GM12878 (cell line): Measurements from ENCODE around the gene GPC3. TPM values are rescaled to one million over a fixed set of nuclear protein-coding genes. Genes with fewer than 3 reads are reported as not detected.

Source experiments
- ATAC-seq: fragments of 200-7000 bp; cut with Tn5 transposase; 3 replicates; pipeline ENCODE4 v1.9.1; 2020; ENCODE audit warnings: mild to moderate bottlenecking, moderate library complexity
- BruUV-seq: library from RNA; stranded (reverse); fragments of 400-500 nt; replicated peaks from 2 replicates; lab custom pipeline; 2021; lab: Mats Ljungman, UMichigan
- CTCF ChIA-PET: fragments of 300-600 bp; sonication (Branson Sonifier 250); formaldehyde crosslinking; extraction: SDS; loops from one replicate; lab custom pipeline; 2021; ENCODE audit warnings: inconsistent platforms; lab: Yijun Ruan, JAX
- POLR2A ChIA-PET: fragments of 350-600 bp; formaldehyde crosslinking; extraction: SDS; loops from one replicate; lab custom pipeline; 2021; ENCODE audit warnings: inconsistent platforms; lab: Charles Lee
- RAD21 ChIA-PET: fragments of 300-600 bp; sonication (Branson Sonifier 250); formaldehyde crosslinking; loops from one replicate; lab custom pipeline; 2023; ENCODE audit warnings: antibody characterized with exemption; ENCODE audit not compliant: unreplicated experiment; lab: Charles Lee
- SMC1A ChIA-PET: fragments of 300-600 bp; sonication (Branson Sonifier 250); formaldehyde crosslinking; loops from one replicate; lab custom pipeline; 2023; ENCODE audit not compliant: unreplicated experiment, uncharacterized antibody; lab: Charles Lee
- DNase-seq: peaks from one replicate; pipeline ENCODE4 v3.0.0-alpha.2; 2011; ENCODE audit warnings: low read depth, low spot score
- FAIRE-seq: peaks from 3 replicates; lab custom pipeline; 2011; peaks lifted over from hg19 to GRCh38; lab: Jason Lieb, UNC
- H2AFZ ChIP-seq: 2 replicates; pipeline ENCODE4 v1.6.0; 2011; ENCODE audit warnings: low read depth, low read length, control low read depth; ENCODE audit not compliant: control insufficient read depth
- H3K27ac ChIP-seq: 2 replicates; pipeline ENCODE4 v1.5.1; 2011; ENCODE audit warnings: control low read depth; ENCODE audit not compliant: control insufficient read depth, insufficient read depth
- H3K27me3 ChIP-seq, 2 experiments: replicated peaks in 1 of 2; 2 replicates each; pipeline versions ENCODE4 v1.6.0 to v1.6.1; 2011; ENCODE audit warnings: low read length in 1 of 2; ENCODE audit not compliant: control insufficient read depth in 2 of 2, insufficient read depth in 2 of 2
- H3K36me3 ChIP-seq, 2 experiments: 2 replicates each; pipeline ENCODE4 v1.5.1; 2011; ENCODE audit warnings: low read length in 1 of 2; ENCODE audit not compliant: control insufficient read depth in 2 of 2, insufficient read depth in 2 of 2
- H3K4me1 ChIP-seq: 2 replicates; pipeline ENCODE4 v1.6.1; 2011; ENCODE audit warnings: mild to moderate bottlenecking, low read length, moderate library complexity, mixed read lengths; ENCODE audit not compliant: control insufficient read depth, insufficient read depth
- H3K4me2 ChIP-seq: 2 replicates; pipeline ENCODE4 v1.6.0; 2011; ENCODE audit warnings: control low read depth; ENCODE audit not compliant: control insufficient read depth, insufficient read depth
- H3K4me3 ChIP-seq: fragments of 200-600 bp; sonication (generic); 2 replicates; pipeline ENCODE4 v1.5.1; 2016
- H3K79me2 ChIP-seq: 2 replicates; pipeline ENCODE4 v1.6.0; 2011; ENCODE audit warnings: low read length; ENCODE audit not compliant: control insufficient read depth, insufficient read depth
- H3K9ac ChIP-seq: 2 replicates; pipeline ENCODE4 v1.8.0; 2011; ENCODE audit warnings: low read length, control low read depth, mixed read lengths; ENCODE audit not compliant: control insufficient read depth, insufficient read depth
- H3K9me3 ChIP-seq: replicated peaks from 3 replicates; pipeline ENCODE4 v1.5.1; 2011; ENCODE audit warnings: mild to moderate bottlenecking, low read length; ENCODE audit not compliant: control insufficient read depth, insufficient read depth
- H4K20me1 ChIP-seq: 2 replicates; pipeline ENCODE4 v1.6.0; 2011; ENCODE audit not compliant: control insufficient read depth, insufficient read depth
- ATF2 ChIP-seq: IDR thresholded peaks from 2 replicates; pipeline ENCODE4 v1.6.1; 2012; ENCODE audit warnings: low read length, inconsistent platforms
- IKZF1 ChIP-seq: fragments of 450-650 bp; conservative IDR thresholded peaks from 2 replicates; pipeline ENCODE4 v1.6.1; 2017; ENCODE audit warnings: antibody characterized with exemption, mild to moderate bottlenecking
- MEF2B ChIP-seq: fragments of 450-650 bp; IDR thresholded peaks from 2 replicates; pipeline ENCODE4 v1.6.1; 2018; ENCODE audit warnings: mild to moderate bottlenecking, moderate library complexity; ENCODE audit not compliant: partially characterized antibody, poor library complexity, severe bottlenecking
- RELA ChIP-seq: fragments of 450-650 bp; IDR thresholded peaks from 2 replicates; pipeline ENCODE4 v1.8.0; 2014; ENCODE audit warnings: borderline replicate concordance; ENCODE audit not compliant: partially characterized antibody
- SMAD1 ChIP-seq: fragments of 450-650 bp; IDR thresholded peaks from 2 replicates; pipeline ENCODE4 v1.6.1; 2018; ENCODE audit warnings: mild to moderate bottlenecking, low read depth; ENCODE audit not compliant: partially characterized antibody
- SRF ChIP-seq, 2 experiments: IDR thresholded peaks; 2 replicates each; pipeline ENCODE4 v1.6.1; 2011; ENCODE audit warnings: low read depth in 2 of 2, low read length in 2 of 2, mild to moderate bottlenecking in 1 of 2, moderate library complexity in 1 of 2
- SUPT20H ChIP-seq: IDR thresholded peaks from 2 replicates; pipeline ENCODE4 v1.6.1; 2011; ENCODE audit warnings: low read depth, mild to moderate bottlenecking, low read length, moderate library complexity, borderline replicate concordance; ENCODE audit not compliant: control insufficient read depth
- TAF1 ChIP-seq: IDR thresholded peaks from 2 replicates; pipeline ENCODE4 v1.6.1; 2011; ENCODE audit warnings: mild to moderate bottlenecking, low read depth, low read length, borderline replicate concordance
- ZBTB11 ChIP-seq: fragments of 450-650 bp; formaldehyde crosslinking; IDR thresholded peaks from 2 replicates; pipeline ENCODE4 v1.5.0; 2022; ENCODE audit warnings: mild to moderate bottlenecking, missing genetic modification characterization
- WGBS: methylation state at CpG from one replicate; pipeline ENCODE4 v1.1.6; 2016; ENCODE audit warnings: low lambda C conversion rate; ENCODE audit not compliant: insufficient replicate concordance, insufficient coverage; ENCODE audit errors: missing lambda C conversion rate; 5-methylcytosine and 5-hydroxymethylcytosine counted together
- in situ Hi-C: fragments of 300-500 bp; cut with MboI; formaldehyde crosslinking; loops from 9 replicates; pipeline ENCODE4 v1.14.3; 2018; ENCODE audit warnings: mixed read lengths
- intact Hi-C: fragments of 100-400 bp; cut with micrococcal nuclease; formaldehyde crosslinking; loops from one replicate; pipeline ENCODE4 v1.14.2; 2022; ENCODE audit not compliant: unreplicated experiment
- polyA plus RNA-seq, 11 experiments: library from polyadenylated mRNA; depleted of rRNA in 4 of 11; unstranded in 6 of 11; stranded (reverse) in 5 of 11; fragments of >200 nt; fragmentation: Nextera tagmentation in 4 of 11; fragmentation: Illumina TruSeq in 1 of 11; extraction: Ambion mirVana in 4 of 11; extraction: Trizol in 1 of 11; gene quantifications; 1 replicate in 1 of 11; 2 replicates in 10 of 11; pipeline versions ENCODE4 v1.2.1 to v1.2.3, GENCODE V29; 2011 to 2016; ENCODE audit warnings: inconsistent platforms in 2 of 11, missing spikeins in 2 of 11, low read depth in 1 of 11
- total RNA-seq, 4 experiments: library from RNA; depleted of rRNA in 3 of 4; stranded (reverse); fragments of >200 nt in 3 of 4; fragmentation: Illumina TruSeq in 1 of 4; extraction: Trizol in 1 of 4; gene quantifications; 2 replicates each; pipeline versions ENCODE4 v1.2.1 to v1.2.3, GENCODE V29; 2013 to 2021
- TF ChIP-seq, protein P1 (sequence below): IDR thresholded peaks from 2 replicates; pipeline ENCODE4 v1.6.1; 2012; ENCODE audit warnings: low read depth, low read length, improper control_type of control experiment
- TF ChIP-seq, protein P2 (sequence below): IDR thresholded peaks from 2 replicates; pipeline ENCODE4 v1.6.1; 2011; ENCODE audit warnings: borderline replicate concordance, low read depth, mild to moderate bottlenecking, moderate library complexity, mixed read lengths, low read length; ENCODE audit not compliant: insufficient read depth; ENCODE audit errors: extremely low read length
- TF ChIP-seq, protein P3 (sequence below): IDR thresholded peaks from 2 replicates; pipeline ENCODE4 v1.6.1; 2012; ENCODE audit warnings: low read depth, low read length, improper control_type of control experiment

GPC3 gene
- total and polyA plus RNA-seq, 10 of the 15 experiments (the other 5 are each of a cell fraction or from before 2014, with no cell fraction given), result 0.09 to 0.82 TPM; not detected in 8

GRCh38 chrX:133852837-133853356 lies 132.5 kb downstream of the GPC3 start:
- no TSS peak for BruUV-seq
- TF ChIP-seq ZBTB11 (no peak), SUPT20H (no peak), TAF1 (no peak), SMAD1 (no peak), SRF (IDR thresholded peaks at IDR 0.05; ENCODE audit: low read depth in 2 of 2, low read length in 2 of 2) (no peak), RELA (no peak), MEF2B (no peak), IKZF1 (no peak), ATF2 (no peak)
- TF ChIP-seq, protein P1, sequence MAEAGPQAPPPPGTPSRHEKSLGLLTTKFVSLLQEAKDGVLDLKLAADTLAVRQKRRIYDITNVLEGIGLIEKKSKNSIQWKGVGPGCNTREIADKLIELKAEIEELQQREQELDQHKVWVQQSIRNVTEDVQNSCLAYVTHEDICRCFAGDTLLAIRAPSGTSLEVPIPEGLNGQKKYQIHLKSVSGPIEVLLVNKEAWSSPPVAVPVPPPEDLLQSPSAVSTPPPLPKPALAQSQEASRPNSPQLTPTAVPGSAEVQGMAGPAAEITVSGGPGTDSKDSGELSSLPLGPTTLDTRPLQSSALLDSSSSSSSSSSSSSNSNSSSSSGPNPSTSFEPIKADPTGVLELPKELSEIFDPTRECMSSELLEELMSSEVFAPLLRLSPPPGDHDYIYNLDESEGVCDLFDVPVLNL, result no peak
- TF ChIP-seq, protein P2, sequence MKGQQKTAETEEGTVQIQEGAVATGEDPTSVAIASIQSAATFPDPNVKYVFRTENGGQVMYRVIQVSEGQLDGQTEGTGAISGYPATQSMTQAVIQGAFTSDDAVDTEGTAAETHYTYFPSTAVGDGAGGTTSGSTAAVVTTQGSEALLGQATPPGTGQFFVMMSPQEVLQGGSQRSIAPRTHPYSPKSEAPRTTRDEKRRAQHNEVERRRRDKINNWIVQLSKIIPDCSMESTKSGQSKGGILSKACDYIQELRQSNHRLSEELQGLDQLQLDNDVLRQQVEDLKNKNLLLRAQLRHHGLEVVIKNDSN, result no peak
- TF ChIP-seq, protein P3, sequence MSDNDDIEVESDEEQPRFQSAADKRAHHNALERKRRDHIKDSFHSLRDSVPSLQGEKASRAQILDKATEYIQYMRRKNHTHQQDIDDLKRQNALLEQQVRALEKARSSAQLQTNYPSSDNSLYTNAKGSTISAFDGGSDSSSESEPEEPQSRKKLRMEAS, result no peak

More at GRCh38 chrX:133852837-133853356, 132.5 kb downstream of the GPC3 start:
- ChIA-PET RAD21 (no interaction called here), POLR2A (no interaction called here), SMC1A (interaction anchor here (1.1 kb wide), 1 partner anchor 9 kb away, joined by 3 read pairs; no protein-coding TSS in a partner anchor), CTCF (interaction anchor here (1.8 to 2.0 kb wide), 2 partner anchors 13 to 68 kb away, joined by 7 read pairs; no protein-coding TSS in a partner anchor)
- Histone ChIP-seq H3K9me3 (no peaks in the 10 kb centered on the region), H3K4me3 (no peak overlapping the region), H3K36me3 (no peaks in the 10 kb centered on the region), H3K4me2 (no peak overlapping the region), H3K27me3 (no peaks in the 10 kb centered on the region; a peak in 1 of 4 replicates), H2AFZ (no peak overlapping the region), H4K20me1 (no peaks in the 10 kb centered on the region), H3K27ac (no peak overlapping the region), H3K4me1 (no peaks in the 10 kb centered on the region), H3K9ac (no peak overlapping the region), H3K79me2 (no peaks in the 10 kb centered on the region)
- no peak for DNase-seq
- intact Hi-C loops (no loop called here), in situ Hi-C loops (no loop called here)
- no peak for FAIRE-seq
- ATAC-seq, result no peak
- WGBS, result 0% methylated on average over 2 of the region's 2 CpGs
